Mucosa of stomach (tissue), 1 donor: ENCODE measurements around the gene GPR12.

Experiments
- H3K27me3 ChIP-seq: one replicate; pipeline ENCODE4 v1.7.0; 2013; ENCODE audit warnings: mild to moderate bottlenecking, low read length; ENCODE audit not compliant: control insufficient read depth, insufficient read depth
- H3K36me3 ChIP-seq: one replicate; pipeline ENCODE4 v1.7.0; 2013; ENCODE audit warnings: low read length; ENCODE audit not compliant: control insufficient read depth, insufficient read depth
- H3K4me1 ChIP-seq: one replicate; pipeline ENCODE4 v1.7.0; 2013; ENCODE audit warnings: mild to moderate bottlenecking, low read length; ENCODE audit not compliant: control insufficient read depth, insufficient read depth
- H3K4me3 ChIP-seq: one replicate; pipeline ENCODE4 v1.7.0; 2013; ENCODE audit warnings: low read length
- H3K9ac ChIP-seq: one replicate; pipeline ENCODE4 v1.7.0; 2013; ENCODE audit warnings: mild to moderate bottlenecking, low read length, moderate library complexity
- H3K9me3 ChIP-seq: one replicate; pipeline ENCODE4 v1.7.0; 2013; ENCODE audit warnings: mild to moderate bottlenecking, low read length, moderate library complexity; ENCODE audit not compliant: control insufficient read depth
- donor health status: Pancreatic carcinoma.

The GPR12 gene

GRCh38 chr13:26762745-26763345, 2.3 kb upstream of the GPR12 start:
- Histone ChIP-seq H3K27me3 (peaks cover 39% of the 10 kb centered on the region), H3K36me3 (no peaks in the 10 kb centered on the region), H3K4me1 (no peaks in the 10 kb centered on the region), H3K4me3 (no peak overlapping the region), H3K9me3 (no peaks in the 10 kb centered on the region), H3K9ac (no peak overlapping the region)

GRCh38 chr13:26760832-26761582, 421 bp upstream of the GPR12 start:
- Histone ChIP-seq H3K4me1 (no peaks in the 10 kb centered on the region), H3K9ac (no peak overlapping the region), H3K4me3 (no peak overlapping the region), H3K27me3 (peaks cover 35% of the 10 kb centered on the region), H3K36me3 (no peaks in the 10 kb centered on the region), H3K9me3 (no peaks in the 10 kb centered on the region)

GRCh38 chr13:26759249-26759906, 1.2 kb downstream of the GPR12 start:
- Histone ChIP-seq H3K27me3 (peaks cover 35% of the 10 kb centered on the region), H3K9me3 (no peaks in the 10 kb centered on the region), H3K4me3 (no peak overlapping the region), H3K36me3 (no peaks in the 10 kb centered on the region), H3K4me1 (no peaks in the 10 kb centered on the region), H3K9ac (no peak overlapping the region)

- no peak overlapping the region for H3K9ac ChIP-seq
- H3K36me3 ChIP-seq = no peaks in the 10 kb centered on the region
- H3K27me3 ChIP-seq = peaks cover 35% of the 10 kb centered on the region
- no peaks in the 10 kb centered on the region for H3K4me1 ChIP-seq
- H3K9me3 ChIP-seq = no peaks in the 10 kb centered on the region
- no peak overlapping the region for H3K4me3 ChIP-seq
These were observed 2.0 kb downstream of the GPR12 start for GRCh38 chr13:26758496-26759157.

- no peaks in the 10 kb centered on the region for H3K4me1 ChIP-seq
- no peaks in the 10 kb centered on the region for H3K36me3 ChIP-seq
- H3K9me3 ChIP-seq = no peaks in the 10 kb centered on the region
- H3K27me3 ChIP-seq = peaks cover 32% of the 10 kb centered on the region
- H3K4me3 ChIP-seq = no peak overlapping the region
- no peak overlapping the region for H3K9ac ChIP-seq
These were observed 3.6 kb downstream of the GPR12 start for GRCh38 chr13:26756961-26757360.

- no peaks in the 10 kb centered on the region for H3K4me1 ChIP-seq
- H3K4me3 ChIP-seq = no peak overlapping the region
- H3K27me3 ChIP-seq = no peaks in the 10 kb centered on the region
- H3K36me3 ChIP-seq = no peaks in the 10 kb centered on the region
- H3K9me3 ChIP-seq = no peaks in the 10 kb centered on the region
- no peak overlapping the region for H3K9ac ChIP-seq
These were observed 7.9 kb downstream of the GPR12 start for GRCh38 chr13:26752671-26753070.

GRCh38 chr13:26749905-26750304, 10.7 kb downstream of the GPR12 start:
- no peak overlapping the region for H3K9ac ChIP-seq
- no peaks in the 10 kb centered on the region for H3K36me3 ChIP-seq
- no peaks in the 10 kb centered on the region for H3K9me3 ChIP-seq
- H3K4me3 ChIP-seq = no peak overlapping the region
- H3K4me1 ChIP-seq = no peaks in the 10 kb centered on the region
- no peaks in the 10 kb centered on the region for H3K27me3 ChIP-seq

GRCh38 chr13:26749285-26749684, 11.3 kb downstream of the GPR12 start:
- Histone ChIP-seq H3K9ac (no peak overlapping the region), H3K9me3 (no peaks in the 10 kb centered on the region), H3K4me3 (no peak overlapping the region), H3K4me1 (no peaks in the 10 kb centered on the region), H3K27me3 (peaks cover 4% of the 10 kb centered on the region), H3K36me3 (no peaks in the 10 kb centered on the region)

- no peaks in the 10 kb centered on the region for H3K9me3 ChIP-seq
- no peak overlapping the region for H3K4me3 ChIP-seq
- no peaks in the 10 kb centered on the region for H3K4me1 ChIP-seq
- H3K36me3 ChIP-seq = no peaks in the 10 kb centered on the region
- H3K27me3 ChIP-seq = peaks cover 11% of the 10 kb centered on the region
- no peak overlapping the region for H3K9ac ChIP-seq
These were observed 12.9 kb downstream of the GPR12 start for GRCh38 chr13:26747706-26748105.

GRCh38 chr13:26743971-26744370, 16.6 kb downstream of the GPR12 start:
- H3K27me3 ChIP-seq = peaks cover 14% of the 10 kb centered on the region
- H3K9me3 ChIP-seq = no peaks in the 10 kb centered on the region
- H3K4me3 ChIP-seq = no peak overlapping the region
- no peaks in the 10 kb centered on the region for H3K36me3 ChIP-seq
- H3K9ac ChIP-seq = no peak overlapping the region
- no peaks in the 10 kb centered on the region for H3K4me1 ChIP-seq

GRCh38 chr13:26742691-26743358, 17.8 kb downstream of the GPR12 start:
- Histone ChIP-seq H3K27me3 (peaks cover 14% of the 10 kb centered on the region), H3K4me1 (no peaks in the 10 kb centered on the region), H3K9me3 (no peaks in the 10 kb centered on the region), H3K9ac (no peak overlapping the region), H3K36me3 (no peaks in the 10 kb centered on the region), H3K4me3 (no peak overlapping the region)
